ENCODE results near the gene TMEM176B.

- TF ChIP-seq CTCF (conservative IDR thresholded peaks at IDR 0.05; ENCODE audit: low read length) (no peak), EZH2phosphoT487 (IDR thresholded peaks at IDR 0.05; ENCODE audit: borderline replicate concordance, low read depth, low read length) (no peak)
These were observed 18.8 kb upstream of the TMEM176B start for GRCh38 chr7:150818971-150819370.

Data from OCI-LY7 (cell line).